GM13976 (cell line): ENCODE measurements around the gene CACNA1E.

ENCODE experiments used
- DNase-seq: peaks from one replicate; pipeline ENCODE4 v3.0.0; 2012; ENCODE audit warnings: low spot score
- CTCF ChIP-seq: IDR thresholded peaks from 2 replicates; pipeline ENCODE4 v1.5.1; 2012; ENCODE audit warnings: borderline replicate concordance, mild to moderate bottlenecking; ENCODE audit not compliant: insufficient read depth; ENCODE audit errors: extremely low read depth, missing control alignments, control extremely low read depth
- in situ Hi-C: fragments of 300-500 bp; cut with MboI; formaldehyde crosslinking; loops from one replicate; pipeline ENCODE4 v1.12.0; 2022; ENCODE audit warnings: low sequenced_read_pairs, mixed read lengths, inconsistent platforms; ENCODE audit not compliant: unreplicated experiment

The CACNA1E gene

DNA sequence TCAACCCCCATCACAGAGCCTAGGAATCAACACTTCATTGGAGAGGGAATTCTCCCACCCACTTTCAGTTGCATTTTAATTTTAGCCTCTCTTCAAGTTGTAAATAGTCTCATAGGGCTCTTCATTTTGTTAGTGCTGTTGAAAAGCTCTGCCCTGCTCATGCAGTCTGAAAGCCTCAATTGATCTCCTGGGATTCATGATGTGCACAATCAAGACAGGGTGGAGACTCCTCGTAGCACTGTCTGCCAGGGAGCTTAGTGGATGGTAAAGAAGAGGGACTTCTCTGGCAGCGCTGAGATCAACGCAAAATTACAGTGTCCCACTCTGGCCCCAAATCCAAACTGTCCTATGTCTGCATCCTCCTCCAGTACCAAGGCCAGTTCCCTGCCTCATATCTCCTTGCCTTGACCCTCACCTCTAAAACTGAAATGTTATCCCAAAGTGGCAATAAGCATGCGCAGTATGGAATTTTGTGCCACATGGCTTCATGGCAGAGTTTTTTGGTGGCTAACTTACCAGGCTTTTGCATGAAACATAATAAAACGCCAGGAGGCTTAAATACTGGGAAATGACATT lies 282.2 kb downstream of the CACNA1E start:
- in situ Hi-C loops: no loop called here
- TF ChIP-seq CTCF: no peak
- no peak for DNase-seq

DNA sequence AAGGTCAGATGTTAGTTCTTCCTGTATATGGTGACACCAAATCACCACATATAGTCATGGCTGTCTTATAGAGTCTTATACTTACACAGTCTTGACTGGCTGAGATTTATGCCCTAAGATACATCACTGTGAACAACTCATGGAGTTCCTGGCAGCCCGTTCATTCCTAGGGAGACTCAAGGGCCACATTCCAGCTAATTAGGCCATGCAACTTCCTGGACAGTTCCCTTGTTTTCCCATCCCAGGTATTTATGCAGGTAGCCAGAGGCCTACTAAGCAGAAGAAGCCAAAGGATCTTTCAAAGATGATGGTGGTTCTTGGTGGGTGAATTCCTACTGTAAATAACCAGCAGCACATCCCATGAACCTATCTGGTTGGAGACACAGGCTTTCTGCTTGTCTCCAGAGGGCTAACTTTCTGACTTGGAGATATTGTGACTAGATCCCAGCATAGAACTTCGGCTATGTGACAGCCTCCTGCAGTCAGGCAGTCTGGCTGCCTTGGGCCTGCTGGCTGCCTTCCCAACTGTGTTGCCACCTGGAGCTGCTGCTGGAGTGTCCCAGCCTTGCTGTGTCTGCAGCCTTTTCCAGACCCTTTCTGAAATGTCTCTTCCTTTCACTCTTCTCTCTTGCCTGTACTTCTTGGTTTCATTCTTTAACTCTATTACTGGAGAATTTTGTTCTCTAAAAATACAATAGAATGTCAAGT lies 283.8 kb downstream of the CACNA1E start:
- no peak for DNase-seq
- in situ Hi-C loops: no loop called here
- no peak for TF ChIP-seq CTCF

DNA sequence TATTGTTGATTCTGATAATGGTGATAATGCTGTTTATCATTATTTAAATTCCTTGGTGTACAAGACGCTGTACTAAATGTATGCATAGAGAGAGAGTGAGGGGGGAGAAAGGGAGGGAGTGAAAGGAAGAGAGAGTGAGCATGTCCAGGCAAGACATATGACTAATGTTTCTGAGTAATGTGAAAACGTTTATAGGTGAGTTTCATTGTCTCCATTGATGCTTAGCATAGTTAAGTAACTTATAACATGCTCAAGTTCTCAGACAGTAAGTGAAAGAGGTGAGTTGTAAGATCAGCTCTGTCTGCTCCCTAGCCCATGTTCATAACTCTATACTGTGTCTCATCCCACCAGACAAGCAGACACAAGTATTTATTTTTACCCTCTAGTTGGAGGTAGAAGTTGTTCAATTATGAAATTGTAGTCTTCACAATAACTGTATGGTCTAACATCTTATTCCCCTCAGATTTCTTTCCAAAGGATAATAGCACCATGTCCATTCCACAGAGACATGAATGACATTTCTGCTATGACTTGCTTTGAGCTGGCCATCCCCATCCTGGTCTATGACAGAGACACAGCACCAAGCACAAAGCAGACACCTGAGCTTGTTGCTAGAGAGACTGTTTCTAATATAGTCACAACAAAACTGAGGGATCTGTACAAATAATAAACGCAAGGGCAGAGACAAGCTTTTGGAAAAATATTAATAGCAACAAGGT lies 285.1 kb downstream of the CACNA1E start:
- in situ Hi-C loops: no loop called here
- DNase-seq: peak; percentile 29
- no peak for TF ChIP-seq CTCF

DNA sequence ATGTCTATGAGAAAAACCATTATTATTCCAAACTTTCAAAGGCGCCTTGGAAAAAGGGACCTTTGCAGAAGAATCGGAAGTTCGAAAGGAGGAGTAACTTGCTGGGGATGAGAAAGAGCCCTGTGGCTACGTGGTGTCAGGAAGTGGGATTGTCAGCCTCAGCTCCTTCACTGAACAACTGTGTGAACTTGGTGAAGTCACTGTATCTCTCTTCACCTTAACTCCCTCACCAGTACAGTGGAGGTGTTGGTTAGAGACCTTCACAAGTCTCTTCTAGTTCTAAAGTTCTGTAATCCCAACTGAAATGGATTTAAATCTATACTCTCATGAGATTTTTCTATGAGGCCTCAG lies 285.6 kb downstream of the CACNA1E start:
- DNase-seq: no peak
- TF ChIP-seq CTCF: no peak
- in situ Hi-C loops: no loop called here

DNA sequence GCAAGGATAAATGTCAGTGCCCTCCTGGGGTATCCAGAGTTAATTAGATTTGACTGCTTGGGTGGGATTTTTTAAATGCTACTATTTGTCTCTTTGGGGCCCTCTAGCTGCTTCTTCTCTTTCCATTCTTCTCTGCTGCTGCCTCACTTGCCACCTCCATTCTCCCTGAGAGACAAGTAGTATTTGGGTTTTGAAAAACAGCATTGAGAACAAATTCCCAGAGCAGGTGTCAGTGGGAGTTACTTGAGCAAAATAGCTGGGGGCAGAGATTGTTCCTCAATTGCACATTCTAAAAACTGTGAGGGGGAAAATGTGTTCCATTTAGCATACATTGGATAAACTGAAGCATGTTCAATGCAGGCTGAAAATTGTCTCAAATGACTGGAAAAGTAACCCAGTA lies 286.5 kb downstream of the CACNA1E start:
- DNase-seq: no peak
- in situ Hi-C loops: no loop called here
- no peak for TF ChIP-seq CTCF

GRCh38 chr1:181772714-181773113 lies 289.4 kb downstream of the CACNA1E start:
- in situ Hi-C loops: no loop called here
- no peak for TF ChIP-seq CTCF

More at GRCh38 chr1:181772714-181773113, 289.4 kb downstream of the CACNA1E start:
- no peak for DNase-seq
